ENCODE results near the gene TWIST2.

The TWIST2 gene

DNA sequence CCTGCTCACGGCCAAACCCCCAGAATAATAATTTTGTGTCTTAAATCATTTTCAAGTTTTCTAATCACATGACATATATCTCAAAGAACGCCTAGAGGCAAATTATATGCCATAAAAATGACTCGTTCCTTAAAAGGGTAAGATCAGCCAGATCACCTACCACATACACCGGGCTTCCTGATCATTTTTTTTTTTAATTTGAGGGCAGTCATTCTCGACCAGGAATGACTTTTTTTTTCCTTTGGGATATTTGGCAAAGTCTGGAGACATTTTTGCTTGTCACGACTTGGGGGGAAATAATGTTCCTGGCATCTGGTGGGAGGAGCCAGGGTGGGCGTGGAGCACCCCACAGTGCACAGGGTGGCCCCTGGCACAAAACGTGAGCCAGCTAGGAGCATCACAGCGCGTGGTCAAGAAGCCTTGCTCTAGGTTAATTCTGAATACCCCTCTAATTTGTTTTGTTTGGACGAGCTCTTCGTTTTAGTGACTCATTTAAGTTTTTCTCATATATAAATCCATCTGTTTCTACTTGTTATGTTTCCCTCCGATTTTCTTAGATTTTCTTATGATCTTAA is 94.9 kb downstream of the TWIST2 start:
- no peak for DNase-seq

DNA sequence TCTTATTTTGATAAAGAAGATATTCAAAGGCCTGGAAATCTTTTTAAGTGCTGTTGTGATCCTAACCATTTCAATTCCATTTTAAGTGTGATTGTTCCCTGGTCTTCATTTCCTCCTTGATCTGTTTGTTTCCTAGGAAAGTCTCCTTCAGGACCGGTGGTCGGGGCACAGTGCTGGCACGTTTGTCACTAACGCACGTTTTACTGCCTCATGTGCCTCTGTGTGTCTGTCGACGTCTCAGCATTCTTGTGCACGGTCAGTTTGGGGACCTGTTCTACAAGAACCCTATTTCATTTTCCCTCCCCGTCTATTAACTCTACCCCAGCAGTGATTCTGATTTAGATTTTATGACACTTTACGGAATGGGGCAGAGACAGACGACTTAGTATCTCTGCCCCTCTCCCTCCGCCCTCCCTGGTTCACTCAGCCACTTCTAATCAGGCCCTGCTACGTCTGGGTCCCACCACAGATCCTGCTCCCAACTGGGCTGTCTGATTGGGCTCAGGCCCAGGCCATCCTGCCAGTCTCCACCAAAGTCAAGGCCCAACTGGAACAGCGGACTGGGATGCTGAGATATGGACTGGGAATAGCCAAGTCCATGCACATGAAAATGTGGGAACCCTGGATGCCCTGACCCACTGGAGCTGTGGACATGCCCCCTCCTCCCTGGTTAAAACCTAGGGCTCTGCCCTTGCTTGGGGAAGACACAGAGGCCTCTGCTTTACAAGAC is 95.6 kb downstream of the TWIST2 start:
- no peak for DNase-seq

DNA sequence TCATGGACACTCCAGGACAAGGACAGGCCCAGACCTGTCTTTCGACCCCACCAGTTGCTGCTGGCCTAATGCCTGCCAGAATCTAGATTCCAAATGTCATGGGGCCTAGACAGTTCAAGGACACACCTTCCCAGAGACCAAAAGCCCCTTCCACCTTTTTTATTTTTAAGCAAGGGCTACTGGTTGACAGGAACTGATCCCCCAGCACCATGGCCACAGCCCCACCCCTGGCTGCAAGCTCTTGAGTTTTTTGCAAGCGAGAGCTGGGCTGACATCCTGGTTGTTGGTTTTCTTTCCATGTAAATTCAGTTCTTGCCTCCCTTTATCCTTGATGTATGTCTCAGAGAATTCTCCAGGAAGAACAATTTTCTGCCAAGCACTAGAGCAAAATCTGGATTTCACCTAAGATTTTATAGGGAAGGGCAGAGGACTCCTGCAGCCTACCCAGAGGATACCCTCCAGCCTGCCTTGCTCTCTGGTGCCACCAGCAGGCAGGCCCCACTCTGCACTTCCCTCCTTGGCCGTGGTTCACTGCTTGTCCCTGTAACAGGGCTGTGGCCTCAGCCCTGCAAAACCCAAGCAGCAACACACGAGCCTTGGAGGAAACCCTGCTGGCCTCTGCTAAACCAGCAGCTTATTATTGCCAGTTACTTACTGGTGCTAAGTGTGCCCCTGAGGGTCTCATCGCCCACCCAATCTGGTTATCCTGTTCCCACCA is 97.7 kb downstream of the TWIST2 start:
- no peak for DNase-seq

DNA sequence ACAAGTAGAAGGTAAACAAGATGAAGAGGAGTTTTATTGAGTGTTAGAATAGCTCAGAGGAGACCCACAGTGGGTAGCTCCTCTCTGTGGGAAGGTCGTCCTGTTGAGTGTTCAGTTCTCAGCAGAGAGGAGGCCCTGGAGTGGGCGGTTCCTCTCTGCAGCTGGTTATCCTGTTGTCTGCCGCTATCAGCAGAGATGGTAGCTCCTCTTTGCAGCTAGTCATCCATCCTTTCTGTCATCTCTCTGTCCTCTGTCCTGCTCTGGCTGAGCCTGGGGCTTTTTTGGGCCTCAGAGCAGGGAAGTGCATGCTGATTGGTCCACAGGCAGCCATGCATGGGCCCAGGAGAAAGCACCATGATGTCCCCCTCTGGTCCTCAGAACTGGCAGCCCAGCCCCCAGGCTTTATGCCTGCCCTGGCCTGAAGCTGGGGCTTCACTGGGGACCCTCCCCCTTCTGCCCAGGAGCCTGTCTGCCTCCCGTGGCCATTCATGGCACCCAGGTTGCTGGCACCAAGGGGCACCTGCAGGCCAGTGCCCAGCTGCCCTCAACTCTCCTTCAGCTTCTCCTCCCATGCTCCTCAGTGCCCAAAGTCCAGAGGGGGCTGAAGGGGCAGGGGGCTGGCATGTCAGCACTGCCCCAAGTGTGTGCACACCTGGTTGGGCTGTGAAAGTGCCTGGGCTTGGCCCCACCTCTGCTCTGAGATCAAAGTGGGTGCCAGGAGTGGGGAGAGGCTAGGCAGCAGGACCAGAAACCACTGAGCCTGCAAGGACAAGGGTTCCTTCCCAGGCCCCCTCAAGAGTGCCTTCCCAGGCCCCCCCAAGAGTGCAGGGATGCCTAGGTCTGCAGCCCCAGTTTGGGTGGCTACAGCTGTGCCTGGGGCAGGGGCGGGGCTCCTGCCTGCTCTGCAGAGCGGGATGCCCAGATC is 98.7 kb downstream of the TWIST2 start:
- no peak for DNase-seq

- DNase-seq, result no peak
Measured at GRCh38 chr2:238947243-238947760, 99.4 kb downstream of the TWIST2 start.

- DNase-seq, result no peak
Measured at GRCh38 chr2:238947920-238948710, 100.2 kb downstream of the TWIST2 start.

DNA sequence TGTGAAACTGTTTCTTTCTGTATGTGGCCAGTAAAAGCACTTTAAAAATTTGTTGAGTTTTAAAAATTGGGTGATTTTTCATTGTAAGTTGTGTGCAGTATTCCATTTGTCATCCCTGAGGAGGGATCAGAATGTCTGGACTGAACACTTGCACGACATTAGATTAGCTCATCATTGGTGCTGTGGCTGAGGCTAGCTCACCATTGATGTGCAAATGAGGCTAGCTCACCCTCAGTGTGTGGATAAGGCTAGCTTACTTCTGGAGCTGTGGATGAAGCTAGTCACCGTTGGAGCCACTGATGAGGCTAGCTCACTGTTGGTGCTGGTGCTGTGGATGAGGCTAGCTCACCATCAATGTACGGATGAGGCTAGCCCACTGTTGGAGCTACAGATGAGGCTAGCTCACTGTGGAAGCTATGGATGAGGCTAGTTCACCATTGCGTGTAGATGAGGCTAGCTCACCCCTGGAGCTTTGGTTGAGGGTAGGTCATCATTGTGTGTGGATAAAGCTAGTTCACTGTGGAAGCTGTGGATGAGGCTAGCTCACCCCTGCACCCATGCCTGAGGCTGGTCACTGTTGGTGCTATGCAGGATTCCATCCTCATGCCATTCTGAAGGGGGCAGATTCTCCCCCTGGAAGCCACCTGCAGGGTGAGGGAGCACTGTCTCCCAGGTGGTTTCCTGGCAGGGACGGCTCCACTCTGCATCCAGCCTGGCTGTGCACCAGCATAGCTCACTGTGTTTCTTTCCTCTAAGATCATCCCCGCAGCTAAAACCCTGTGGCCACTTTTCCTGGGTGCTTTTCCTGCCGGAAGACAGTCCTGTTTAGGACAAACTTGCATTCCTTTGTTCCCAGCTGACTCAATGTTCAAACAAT is 101.1 kb downstream of the TWIST2 start:
- DNase-seq, result no peak

- DNase-seq, result no peak
Measured at GRCh38 chr2:238949710-238950345, 101.9 kb downstream of the TWIST2 start.

- no peak for DNase-seq
Measured at GRCh38 chr2:238950551-238950950, 102.7 kb downstream of the TWIST2 start.

GRCh38 chr2:238952261-238952919 is 104.5 kb downstream of the TWIST2 start:
- no peak for DNase-seq

- DNase-seq, result no peak
Measured at GRCh38 chr2:238954841-238955591, 107.1 kb downstream of the TWIST2 start.

- DNase-seq, result no peak
Measured at GRCh38 chr2:238955648-238956531, 108.0 kb downstream of the TWIST2 start.

DNA sequence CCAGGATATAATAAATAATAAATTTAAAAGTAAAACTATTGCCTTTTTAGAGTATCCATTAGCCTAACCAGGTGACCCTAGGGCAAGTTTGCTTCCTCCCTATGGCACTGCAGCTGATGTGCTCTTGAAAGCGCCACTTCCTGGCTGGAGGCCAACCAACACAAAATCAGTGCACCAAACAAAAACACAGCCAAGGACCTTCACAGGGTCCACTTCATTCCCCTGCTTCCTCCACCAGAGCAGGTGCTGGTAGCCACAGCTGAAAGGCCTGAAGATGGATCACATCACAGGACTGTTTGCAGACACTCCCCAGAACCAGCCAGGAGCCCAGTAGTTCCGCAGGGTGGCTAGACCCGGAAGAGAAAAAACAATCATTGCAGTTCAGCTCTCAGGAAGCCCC is 108.8 kb downstream of the TWIST2 start:
- DNase-seq, result no peak

Data from CD4-positive, alpha-beta T cell treated with Interleukin-15 for 1 hour (primary cell).